Right renal cortex interstitium (tissue), 3 donors: Measurements from ENCODE around the gene RUNX2. TPM values are rescaled to one million over a fixed set of nuclear protein-coding genes. Genes with fewer than 3 reads are reported as not detected.
A peak's percentile ranks its signal among the peaks of the same experiment; 100 is the strongest.

Experiments used
- DNase-seq, 3 donors: peaks; one replicate each; pipeline ENCODE4 v3.0.0-alpha.2; 2013; ENCODE audit warnings: low read depth in 3 of 3, low spot score in 2 of 3
- polyA plus RNA-seq, 3 donors: library from polyadenylated mRNA; unstranded; fragments of 120-200 nt; gene quantifications; one replicate each; pipeline ENCODE4 v1.2.1, GENCODE V29; 2013; ENCODE audit not compliant: insufficient read length in 3 of 3

The RUNX2 gene
- polyA plus RNA-seq, 3 donors = 2.0 to 3.1 (median 2.4) TPM

DNA sequence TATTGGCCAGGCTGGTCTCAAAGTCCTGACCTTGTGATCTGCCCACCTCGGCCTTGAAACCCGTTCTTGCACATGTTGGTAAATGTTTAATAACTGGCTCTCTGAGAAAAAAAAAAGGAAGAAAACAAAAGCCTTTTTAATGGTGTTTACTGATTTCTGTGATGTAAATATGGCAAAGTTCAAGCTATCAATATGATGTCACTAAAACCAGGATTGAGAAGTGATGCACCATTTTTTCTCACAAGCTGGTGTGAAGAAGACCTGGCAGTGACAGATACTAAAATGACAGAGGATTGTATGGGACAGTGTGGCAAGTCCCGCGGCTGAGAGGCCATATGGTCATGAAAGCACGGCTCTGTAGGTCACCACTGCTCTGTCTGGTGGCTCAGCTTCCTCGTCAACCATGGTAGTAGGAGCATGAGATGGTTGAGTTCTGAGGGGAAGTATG, 245.9 kb downstream of the RUNX2 start:
- no peak for DNase-seq

DNA sequence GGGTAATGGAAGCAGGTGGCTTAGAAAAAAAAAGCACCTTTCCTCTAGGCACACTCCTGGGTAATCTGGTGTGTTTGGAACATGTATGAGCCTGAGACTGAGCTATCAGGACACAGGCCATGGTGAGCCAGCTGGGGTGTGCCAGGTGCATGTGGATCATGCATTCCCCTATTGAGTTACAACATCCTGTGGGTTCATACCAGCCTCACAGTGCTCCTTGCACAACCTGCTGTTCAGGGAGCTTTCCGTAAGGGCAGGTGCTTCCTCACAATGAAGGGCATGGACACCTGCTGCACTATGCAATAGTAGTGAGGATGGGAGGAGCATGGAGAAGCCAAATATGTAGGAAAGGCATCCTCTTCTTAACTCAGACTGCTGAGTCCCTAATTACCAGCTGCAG, 246.8 kb downstream of the RUNX2 start:
- DNase-seq = no peak

DNA sequence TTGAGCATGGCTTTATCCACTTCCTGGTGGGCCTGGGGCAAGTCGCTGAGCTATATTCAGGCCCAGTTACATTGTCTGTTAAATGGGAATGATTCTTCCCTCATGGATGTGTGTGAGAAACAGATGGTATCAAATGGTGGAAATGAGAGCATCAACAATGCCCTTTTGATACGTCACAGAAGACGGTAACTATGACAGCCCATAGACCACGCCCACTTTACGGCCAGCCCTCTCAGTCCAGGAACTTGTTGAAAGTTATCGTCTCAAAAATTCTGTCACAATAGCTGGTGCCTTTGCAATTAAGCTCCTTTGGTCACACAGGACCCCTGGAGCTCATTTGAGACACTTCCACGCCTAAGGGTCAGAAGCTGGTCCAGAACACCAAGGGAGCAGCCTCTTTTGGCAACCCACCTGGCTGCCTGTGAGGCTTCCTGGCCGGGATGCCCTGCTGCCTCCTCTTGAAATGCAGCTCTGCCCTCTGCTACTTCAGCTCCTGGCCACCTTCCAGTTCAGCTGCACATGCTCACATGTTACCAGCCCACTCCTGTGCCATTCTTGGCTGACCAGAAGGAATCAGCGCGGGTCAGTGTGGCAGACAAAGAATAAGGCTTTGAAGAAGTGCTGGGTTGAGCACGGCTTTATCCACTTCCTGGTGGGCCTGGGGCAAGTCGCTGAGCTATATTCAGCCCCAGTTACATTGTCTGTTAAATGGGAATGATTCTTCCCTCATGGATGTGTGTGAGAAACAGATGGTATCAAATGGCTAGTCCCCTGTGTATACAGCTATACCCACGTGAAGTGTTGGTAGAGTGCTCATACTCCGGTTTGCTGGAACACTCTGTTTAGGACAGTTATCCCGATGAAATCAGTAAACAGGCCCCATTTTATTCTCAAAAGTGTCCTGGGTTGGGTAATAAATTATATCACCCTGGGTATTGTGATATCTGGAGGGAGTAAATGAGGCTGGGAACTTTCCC, 248.8 kb downstream of the RUNX2 start:
- no peak for DNase-seq

DNA sequence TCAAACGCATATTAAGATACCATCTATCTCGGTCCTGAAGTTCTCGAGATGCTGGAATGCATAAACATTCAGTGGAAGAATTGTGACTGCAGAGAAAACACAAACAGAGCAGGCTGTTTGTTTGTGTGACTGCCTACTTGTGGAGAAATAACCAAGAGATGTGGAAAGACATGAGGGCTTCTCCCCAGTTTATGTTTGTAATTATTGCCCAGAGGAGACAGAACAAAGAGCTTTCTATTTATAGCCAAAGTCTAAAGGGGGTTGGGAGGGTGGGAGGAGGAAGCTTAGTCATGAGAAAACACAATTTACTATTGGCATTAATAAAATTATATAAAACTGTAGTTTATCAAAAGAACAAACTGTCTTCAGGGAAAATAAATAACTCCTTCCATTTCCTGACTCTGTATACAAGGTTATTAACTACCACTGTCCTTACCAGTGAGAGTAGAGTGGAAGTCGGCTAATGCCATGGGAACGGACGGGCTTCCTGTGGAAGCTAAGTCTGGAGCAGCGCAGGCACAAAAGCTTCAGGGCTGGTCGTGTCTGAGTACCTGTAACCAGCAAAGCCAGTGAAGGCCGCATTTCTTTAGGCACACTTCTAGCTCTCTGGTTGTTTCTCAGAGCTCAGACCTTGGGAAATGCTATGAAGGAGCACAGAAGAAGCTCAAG, 249.8 kb downstream of the RUNX2 start:
- no peak for DNase-seq

DNA sequence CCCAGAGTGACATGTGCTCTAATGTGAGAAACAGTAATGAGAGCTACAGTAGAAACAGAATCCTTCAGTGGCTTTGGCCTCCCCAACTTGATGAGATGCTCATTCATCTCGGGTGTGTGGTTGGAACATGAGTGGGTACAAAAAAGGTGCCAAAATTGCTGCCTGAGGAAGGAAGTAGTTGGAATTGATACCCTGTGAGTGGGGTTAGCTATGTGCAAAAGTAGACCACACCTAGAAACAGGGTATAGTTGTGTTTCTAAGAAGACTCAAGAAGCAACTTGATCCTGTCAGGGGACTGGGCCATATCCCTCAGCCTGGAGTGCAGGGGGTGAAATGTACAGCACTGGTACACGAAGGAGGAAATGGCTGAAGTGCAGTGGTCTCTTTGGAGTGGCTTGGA, 256.0 kb downstream of the RUNX2 start:
- no peak for DNase-seq

DNA sequence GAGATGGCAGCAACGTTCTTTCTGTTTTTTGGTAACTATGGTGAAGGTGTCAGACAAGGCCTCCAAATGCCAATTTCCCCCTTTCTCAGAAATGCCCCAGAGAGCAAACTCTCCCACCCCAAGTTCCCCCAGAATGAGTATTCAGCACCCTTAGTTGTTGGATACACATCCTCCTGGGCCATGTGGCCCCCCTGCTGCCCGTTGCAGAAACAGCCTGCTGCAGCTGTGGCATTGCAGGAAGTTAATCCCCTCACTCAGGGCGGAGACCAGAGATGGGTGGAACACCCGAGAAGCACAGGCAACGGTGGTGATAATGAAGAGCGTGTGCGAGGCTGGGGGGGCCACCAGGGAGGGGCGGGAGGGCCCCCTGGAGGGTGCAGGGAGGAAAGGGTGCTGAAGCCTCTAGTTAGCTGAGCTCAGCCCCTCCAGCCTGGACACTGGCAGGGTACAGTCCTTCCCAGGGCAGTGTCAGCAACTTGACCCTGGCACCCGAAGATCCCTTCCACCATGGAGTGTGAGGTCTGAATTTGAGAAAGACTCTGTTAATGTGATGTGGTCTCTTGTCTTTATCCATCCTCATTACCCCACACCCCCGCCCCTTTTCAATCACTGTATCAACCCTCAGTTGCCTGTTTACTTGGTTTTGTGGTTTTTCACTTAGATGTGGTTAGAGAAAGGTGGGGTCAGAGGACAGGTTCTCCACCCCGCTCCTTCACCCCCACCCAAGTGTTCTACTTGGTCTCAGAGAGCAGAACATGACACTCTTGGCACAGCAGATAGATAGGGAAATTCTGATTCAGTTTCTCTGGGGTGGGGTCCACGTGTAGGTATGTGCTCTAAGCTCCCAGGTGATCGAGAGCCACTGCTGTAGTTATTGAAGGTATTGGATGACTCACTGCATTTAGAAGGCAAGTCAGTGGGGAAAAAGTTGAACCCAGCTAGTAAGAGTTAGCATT, 258.4 kb downstream of the RUNX2 start:
- DNase-seq = no peak

DNA sequence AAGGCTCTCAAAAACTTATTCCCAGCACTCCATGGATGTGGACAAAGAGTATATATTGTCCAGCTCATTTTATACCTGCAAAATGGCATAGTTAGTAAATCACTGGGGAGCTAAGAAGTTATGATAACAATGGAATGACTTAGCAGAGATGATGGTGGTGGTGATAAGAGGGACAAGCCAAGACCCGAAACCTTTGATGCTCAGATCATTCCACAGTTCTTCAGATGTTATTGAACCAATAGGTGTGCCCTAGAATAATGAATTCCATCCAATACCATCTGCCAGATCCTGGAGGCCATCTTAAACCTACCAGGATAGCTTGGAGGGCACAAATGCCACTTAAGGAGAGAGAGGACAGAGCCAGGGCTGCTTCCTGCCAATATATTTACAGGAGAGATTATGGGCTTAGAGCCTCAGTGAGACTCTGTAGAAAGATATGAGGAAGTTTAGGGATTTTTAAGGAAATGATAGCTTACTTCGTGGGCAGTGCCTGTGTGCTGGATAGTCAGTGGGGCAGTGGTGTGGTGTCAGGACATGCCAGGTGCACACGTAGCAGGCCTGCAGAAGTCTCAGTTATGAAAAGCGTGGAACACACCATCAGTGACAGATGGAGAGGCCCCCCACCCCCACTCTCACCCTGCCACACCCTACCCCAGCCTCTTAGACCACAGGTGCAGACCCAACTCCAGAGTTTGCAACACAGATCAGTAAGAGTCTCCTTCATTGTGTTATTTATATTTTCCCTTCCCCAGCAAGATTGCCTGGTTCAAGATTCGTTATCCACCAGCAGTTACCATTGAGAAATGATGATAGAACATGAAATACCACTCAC, 259.3 kb downstream of the RUNX2 start:
- no peak for DNase-seq

DNA sequence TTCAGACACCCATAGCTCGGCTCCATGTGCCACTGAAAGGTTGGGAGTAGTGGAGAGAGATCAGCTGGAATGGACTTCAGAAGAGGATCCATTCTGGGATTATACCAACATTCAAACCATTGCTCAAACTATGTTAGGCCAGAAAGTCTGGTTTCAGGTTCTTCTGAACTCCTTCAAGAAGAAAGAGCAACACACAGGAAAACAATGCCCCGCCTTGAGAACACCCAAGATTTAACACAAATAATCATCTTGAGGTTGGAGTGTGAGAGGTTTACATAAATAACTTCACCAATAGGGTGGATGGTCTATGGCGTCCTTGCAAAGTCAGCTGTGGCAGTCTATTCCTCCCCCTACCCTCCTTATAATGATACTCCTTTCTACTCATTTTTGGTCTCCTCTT, 261.2 kb downstream of the RUNX2 start:
- no peak for DNase-seq

DNA sequence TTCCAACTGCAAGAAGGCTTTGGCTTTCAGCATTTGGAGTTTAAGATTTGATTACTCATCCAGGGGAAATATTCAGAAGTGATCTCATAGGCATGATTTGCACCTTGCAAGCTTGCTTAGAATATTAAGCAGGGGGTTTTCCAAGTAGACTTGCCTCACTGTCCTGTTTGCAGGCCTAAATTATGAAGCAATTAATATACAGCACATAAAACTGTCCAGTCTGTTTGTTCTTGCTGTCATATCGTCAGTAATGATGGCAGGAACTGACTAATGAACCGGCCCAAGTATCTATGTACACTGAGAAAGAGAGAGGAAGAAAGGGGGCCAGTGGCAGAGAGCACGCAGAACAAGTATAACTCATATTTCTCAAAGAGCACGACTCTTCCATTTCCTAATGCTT, 262.1 kb downstream of the RUNX2 start:
- DNase-seq = peak in 1 of 3 donors; percentile 70

DNA sequence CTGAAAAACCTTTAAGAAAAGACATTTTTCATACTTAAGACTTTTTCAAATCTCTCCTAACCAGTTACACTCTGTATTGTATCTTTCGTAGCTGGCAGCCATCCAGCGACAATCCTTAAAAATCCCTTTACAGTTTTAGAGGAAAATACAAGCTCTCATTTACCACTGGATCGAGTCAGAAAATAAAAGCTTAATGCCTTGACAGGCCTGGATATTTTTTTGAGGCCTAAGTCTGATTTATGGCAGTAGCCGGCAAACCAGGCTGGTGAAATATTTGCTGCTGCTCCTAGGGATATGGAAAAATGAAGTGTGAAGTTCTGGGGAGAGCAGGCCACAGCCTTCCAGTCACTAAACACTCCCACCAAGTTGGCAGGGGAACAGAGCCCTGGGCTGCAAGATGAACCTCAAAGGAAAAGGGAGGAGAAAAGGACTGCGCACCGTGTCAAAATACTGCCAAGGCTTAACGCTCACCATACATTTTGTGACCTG, 262.6 kb downstream of the RUNX2 start:
- DNase-seq = no peak

DNA sequence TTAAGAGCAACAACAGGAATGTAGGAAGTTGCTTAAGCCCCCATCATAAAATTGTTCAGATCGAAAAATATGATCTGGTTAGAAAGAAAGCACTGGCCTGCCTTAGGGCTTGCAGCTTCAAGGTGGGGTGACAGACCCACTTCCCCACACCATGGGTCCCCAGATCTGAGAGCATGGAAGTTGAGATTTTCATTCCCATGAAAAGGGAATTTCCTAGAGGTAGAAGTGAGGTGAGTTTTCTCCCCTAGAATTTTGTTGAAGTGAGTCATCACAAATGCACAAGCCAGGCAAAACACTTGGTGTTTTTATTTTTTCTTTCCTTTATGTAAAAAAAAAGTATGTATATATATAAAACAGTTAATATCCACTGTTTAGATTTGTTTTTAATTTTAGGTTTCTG, 263.2 kb downstream of the RUNX2 start:
- DNase-seq = no peak

DNA sequence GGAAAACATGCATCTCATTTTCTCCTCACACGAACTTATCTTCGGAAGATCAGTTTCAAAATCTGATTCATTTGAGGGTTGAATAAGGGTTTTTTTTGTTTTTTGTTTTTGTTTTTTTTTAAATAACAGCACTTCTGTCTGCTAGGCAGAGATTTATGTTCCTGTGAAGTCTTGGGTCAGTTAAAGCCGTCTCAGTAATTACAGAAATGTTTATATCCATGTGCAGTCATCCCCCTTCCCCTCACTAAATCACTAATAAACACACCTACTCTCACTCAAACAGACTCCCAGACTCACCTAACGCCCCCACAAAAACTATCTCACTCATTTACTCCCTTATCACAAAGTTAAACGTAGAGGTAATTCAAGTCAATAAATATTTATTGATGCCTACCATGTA, 263.8 kb downstream of the RUNX2 start:
- DNase-seq = no peak

DNA sequence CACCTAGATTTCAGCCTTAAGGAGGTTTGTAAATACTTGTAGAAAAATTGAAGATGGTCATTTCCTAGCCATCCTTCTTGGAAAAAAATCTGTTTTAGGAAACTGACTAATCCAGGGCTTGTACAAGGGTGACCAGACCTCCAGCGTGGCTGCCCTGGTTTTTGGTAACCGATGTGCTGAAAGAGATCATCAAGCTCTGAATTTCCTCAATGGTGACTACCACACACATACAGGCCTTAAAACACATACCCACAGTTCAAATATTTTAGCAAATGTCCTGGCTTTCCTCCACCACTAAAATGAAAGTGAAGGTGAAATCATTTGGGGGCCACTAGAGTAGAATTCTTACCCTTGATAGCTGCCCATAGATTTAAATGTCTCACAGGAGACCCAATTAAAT, 264.9 kb downstream of the RUNX2 start:
- no peak for DNase-seq

DNA sequence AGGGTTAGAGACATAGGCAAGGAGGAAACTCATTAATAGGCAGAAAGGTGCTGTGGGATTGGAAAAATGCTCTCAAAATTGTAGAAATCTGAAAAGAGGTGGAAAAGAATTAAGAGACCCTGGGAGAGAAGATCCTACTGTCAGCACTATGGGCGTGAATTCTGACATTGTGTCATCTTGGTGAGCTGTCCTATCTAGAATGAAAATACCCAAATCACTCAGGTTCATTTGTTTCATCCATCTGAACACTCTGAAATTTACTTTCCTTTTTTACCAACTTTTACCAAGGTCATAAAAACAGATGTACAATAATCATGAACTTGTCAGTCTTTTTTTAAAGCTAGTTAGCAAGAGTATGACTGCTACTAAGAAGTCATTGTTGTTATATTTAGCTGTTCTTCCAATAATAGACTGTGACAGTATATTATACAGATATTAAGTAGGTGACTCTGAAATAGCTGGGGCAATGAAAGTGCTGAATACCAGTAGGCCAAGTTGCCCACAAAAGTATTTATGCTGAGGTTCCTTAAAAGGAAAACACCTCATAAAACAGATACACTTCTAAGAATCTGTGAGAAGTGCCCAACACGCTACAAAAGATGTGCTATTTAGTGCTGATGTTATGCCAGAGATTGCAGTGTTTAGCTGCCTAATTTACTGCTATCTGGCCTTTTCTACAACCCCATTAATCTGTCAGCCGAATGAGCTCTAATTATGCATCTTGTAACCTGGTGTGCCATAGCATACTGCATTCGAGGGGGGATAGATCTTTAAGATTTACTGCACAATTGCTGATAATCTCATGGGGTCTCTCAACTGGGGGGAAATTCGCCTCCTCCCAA, 267.1 kb downstream of the RUNX2 start:
- DNase-seq = no peak

DNA sequence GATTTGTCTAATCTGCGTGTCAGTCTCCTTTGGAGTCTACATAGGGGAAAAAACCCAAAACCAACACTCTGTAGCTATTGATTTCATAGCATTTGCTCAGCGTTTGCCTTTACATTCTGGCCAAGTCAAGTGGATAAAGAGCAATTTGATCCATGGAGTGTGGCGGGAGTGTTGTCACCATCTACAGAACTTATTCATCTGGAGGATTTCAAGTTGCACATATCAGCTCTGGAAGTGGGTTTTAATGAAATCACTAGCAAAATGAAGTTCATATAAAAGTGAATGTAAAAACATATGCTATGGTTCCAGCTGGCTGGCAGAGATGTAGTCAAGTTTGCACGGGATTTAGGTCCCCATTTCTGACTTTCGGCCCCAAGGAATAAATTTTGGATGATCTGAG, 269.3 kb downstream of the RUNX2 start:
- no peak for DNase-seq

DNA sequence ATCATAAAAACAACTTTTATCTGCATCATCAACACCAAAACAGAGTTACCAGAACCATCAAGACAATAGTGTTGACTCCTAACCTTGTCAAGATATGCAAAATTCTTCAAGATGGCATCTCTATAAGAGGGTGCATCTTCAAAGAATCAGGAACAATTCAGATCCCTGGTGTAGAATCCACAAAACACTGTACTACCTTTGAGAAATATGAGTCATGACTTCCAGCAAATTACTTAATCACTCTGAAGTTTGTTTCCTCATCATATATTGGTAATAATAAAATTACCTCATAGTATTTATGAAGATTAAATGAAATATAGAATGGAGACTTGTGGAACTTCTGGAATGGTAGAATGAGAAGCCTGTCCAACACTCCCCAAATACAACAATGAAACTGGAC, 270.9 kb downstream of the RUNX2 start:
- DNase-seq = no peak

DNA sequence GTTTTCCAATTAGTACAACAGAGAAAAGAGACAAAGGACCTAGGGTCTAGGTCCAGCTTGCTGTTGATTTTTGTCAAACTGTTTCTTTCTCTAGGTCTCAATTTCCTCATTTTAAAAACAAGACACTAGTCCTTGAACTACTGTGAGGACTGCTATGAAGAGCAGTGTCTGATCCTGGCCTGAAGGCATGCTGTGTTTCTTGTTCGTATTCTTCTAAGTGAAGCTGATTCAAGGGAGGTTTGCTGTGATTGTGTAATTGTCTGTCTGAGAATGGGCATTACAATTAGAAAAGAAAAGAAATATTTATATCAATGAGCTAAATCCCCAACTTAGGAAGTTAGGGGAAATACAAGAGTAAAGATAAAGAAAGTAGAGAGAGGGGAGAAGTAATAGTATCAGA, 277.8 kb downstream of the RUNX2 start:
- DNase-seq = no peak

DNA sequence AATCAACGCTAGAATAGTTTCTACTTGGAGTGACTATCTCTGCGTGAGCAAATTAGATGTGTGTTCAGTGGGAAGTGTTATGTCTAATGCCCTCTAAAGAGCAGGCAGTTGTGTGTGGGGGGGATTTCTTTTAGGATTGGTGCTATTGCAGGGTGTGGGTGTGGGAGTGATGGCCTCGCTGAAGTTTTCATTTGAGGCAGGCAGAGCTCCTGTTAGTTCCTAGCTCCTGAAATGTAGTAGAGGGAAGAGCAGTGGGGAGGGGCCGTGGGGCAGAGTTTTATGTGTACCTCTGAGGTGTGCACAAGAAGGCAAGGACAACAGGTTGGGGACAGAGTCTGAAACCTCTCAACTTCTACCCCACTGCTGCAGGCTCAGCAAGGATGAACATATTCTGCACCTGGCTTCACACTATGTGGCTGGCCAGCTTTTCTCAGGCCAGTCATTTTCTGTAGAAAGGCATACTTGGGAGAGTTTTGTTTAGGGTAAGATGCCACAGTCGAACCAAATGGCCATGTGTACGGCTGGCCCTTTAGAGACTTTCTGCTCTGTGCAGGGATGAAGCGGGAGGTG, 278.8 kb downstream of the RUNX2 start:
- no peak for DNase-seq

DNA sequence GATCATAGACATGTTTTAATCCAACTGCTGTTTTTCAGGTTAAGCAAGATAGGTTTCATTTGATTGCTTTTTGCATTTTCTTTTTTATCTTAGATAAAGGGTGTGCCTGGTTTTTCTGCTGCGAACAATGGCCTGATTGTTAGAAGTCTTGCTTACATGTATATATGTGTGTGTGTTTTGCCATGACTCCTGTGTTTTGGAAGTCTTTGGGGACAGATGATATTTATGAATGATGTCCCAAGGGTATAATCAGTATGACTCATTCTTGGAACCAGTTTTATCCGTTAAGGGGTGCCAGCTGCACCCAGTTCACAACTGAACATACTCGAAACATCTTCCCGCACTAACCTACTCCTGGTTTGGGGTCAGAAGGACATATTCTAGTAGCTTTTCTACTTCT, 279.7 kb downstream of the RUNX2 start:
- no peak for DNase-seq
